ENCODE results near the gene HNRNPU.

Gene HNRNPU

GRCh38 chr1:244854865-244855578 is 9.3 kb downstream of the HNRNPU start:
- H3K27me3 ChIP-seq (ENCODE audit: insufficient read depth, poor library complexity, severe bottlenecking), result no peaks in the 10 kb centered on the region
- peak overlapping the region; percentile 52 for H3K27ac ChIP-seq (replicated peaks)
- peak; percentile 24 to 33 for DNase-seq (ENCODE audit: low read depth in 1 of 2, low spot score in 1 of 2)
- TF ChIP-seq POLR2AphosphoS5 (IDR thresholded peaks at IDR 0.05; ENCODE audit: low read depth) (no peak), REST (IDR thresholded peaks at IDR 0.05; ENCODE audit: insufficient replicate concordance, low read depth) (no peak), SPI1 (IDR thresholded peaks at IDR 0.05; ENCODE audit: borderline replicate concordance, low read depth) (no peak)
- no peak overlapping the region for H3K4me3 ChIP-seq (replicated peaks; ENCODE audit: insufficient read depth, low read length)

GRCh38 chr1:244854166-244854565 is 10.2 kb downstream of the HNRNPU start:
- TF ChIP-seq GABPA (IDR thresholded peaks at IDR 0.05; ENCODE audit: low read depth) (no peak), SPI1 (IDR thresholded peaks at IDR 0.05; ENCODE audit: borderline replicate concordance, low read depth) (peak; percentile 96)
- Histone ChIP-seq H3K27me3 (ENCODE audit: insufficient read depth, poor library complexity, severe bottlenecking) (no peaks in the 10 kb centered on the region), H3K27ac (replicated peaks) (peak overlapping the region; percentile 52), H3K4me3 (replicated peaks; ENCODE audit: insufficient read depth, low read length) (no peak overlapping the region)
- peak in 1 of 2 experiments; percentile 28 for DNase-seq (ENCODE audit: low read depth in 1 of 2, low spot score in 1 of 2)

GRCh38 chr1:244852694-244853093 is 11.6 kb downstream of the HNRNPU start:
- no peak overlapping the region for H3K27ac ChIP-seq (replicated peaks)

More at GRCh38 chr1:244852694-244853093, 11.6 kb downstream of the HNRNPU start:
- Histone ChIP-seq H3K4me3 (replicated peaks; ENCODE audit: insufficient read depth, low read length) (no peak overlapping the region), H3K27me3 (ENCODE audit: insufficient read depth, poor library complexity, severe bottlenecking) (no peaks in the 10 kb centered on the region)
- TF ChIP-seq POLR2AphosphoS5 (IDR thresholded peaks at IDR 0.05; ENCODE audit: low read depth), result peak; percentile 47; the same call in 1 of the 2 replicates
- no peak for TF ChIP-seq GABPA (IDR thresholded peaks at IDR 0.05; ENCODE audit: low read depth)
- TF ChIP-seq REST (IDR thresholded peaks at IDR 0.05; ENCODE audit: insufficient replicate concordance, low read depth), result no peak
- TF ChIP-seq SPI1 (IDR thresholded peaks at IDR 0.05; ENCODE audit: borderline replicate concordance, low read depth), result no peak
- no peak for TF ChIP-seq CTCF (IDR thresholded peaks at IDR 0.05; ENCODE audit: insufficient read depth, low read length)
- no peak for DNase-seq (ENCODE audit: low read depth in 1 of 2, low spot score in 1 of 2)
